DLD1 (cell line): ENCODE data around the gene PAQR4.

Experiments used
- in situ Hi-C: cut with HindIII; loops from 2 replicates; pipeline ENCODE4 v1.10.0; 2017; ENCODE audit warnings: low sequenced_read_pairs

PAQR4 gene

DNA sequence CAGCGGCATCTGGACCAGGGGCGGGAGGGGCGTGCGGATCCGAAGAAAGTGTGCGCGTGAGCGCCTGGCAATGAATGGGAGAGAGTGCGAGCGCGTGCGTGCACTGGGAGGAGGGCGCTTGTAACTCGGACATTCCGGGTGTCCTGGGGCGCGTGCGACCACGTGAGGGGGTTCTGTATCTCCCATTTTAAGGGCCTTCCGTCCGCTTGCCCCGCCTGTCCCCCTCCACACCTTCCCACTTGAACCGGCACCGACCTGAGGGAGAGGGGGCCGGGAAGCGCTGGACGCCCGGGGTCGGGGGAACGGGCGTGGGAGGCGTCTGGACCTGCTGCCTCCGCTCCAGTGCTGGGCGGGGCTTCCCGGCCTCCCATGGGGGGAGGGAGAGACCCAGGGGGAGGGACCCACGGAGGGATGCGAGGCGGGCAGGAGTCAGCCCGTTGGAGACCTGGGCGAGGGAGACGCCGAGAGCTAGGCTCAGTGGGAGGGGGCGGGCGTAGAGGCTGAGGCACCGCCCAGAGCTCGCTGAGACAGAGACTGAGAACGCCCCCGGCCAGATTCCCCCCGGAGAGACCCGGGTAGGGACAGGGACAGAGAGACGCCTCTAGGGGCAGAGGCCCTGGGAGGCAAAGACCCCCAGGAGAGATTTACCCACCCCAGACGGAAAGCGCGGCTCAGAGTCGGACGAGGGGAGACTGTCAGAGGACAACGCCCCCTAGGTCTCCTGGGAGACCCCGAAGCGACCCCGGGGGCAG is 5.2 kb upstream of the PAQR4 start, which contains the start of gene KREMEN2:
Gene KREMEN2, plus strand, starts transcription at position 553 of the 752 bp plus-strand sequence. CDS start 246 bp downstream, outside the sequence.
- in situ Hi-C loops = no loop called here

DNA sequence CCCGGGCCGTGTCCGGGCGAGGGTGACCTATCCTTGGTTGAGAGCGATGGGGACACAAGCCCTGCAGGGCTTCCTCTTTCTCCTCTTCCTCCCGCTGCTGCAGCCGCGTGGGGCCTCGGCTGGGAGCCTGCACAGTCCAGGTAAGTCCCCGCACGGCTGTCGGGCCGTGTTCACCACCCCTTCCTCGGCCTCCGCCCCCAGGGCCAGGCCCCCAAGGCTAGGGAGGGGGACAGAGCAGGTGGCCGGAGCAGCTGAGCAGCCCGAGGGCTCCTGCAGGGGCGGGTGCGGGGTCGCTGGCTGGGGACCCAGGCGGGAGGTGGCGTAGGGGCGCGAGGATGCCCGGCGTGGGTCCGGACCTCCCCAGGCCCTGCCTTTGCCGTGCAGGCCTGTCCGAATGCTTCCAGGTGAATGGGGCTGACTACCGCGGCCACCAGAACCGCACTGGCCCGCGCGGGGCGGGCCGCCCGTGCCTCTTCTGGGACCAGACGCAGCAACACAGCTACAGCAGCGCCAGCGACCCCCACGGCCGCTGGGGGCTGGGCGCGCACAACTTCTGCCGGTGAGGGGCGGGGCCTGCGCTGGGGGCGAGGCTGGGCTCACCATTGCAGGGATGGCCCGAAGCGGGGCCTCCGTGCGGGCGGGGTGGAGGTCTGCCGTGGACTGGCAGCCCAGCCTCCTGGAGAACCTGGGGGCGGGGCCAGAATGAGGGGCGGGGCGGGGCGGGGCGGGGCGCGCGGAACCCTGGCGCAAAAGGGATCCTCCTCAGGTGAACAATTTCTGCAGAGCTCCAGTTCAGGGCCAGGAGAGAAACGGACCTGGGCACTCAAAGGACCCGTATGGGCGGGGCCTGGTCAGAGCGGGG is 4.4 kb upstream of the PAQR4 start:
- in situ Hi-C loops = no loop called here

DNA sequence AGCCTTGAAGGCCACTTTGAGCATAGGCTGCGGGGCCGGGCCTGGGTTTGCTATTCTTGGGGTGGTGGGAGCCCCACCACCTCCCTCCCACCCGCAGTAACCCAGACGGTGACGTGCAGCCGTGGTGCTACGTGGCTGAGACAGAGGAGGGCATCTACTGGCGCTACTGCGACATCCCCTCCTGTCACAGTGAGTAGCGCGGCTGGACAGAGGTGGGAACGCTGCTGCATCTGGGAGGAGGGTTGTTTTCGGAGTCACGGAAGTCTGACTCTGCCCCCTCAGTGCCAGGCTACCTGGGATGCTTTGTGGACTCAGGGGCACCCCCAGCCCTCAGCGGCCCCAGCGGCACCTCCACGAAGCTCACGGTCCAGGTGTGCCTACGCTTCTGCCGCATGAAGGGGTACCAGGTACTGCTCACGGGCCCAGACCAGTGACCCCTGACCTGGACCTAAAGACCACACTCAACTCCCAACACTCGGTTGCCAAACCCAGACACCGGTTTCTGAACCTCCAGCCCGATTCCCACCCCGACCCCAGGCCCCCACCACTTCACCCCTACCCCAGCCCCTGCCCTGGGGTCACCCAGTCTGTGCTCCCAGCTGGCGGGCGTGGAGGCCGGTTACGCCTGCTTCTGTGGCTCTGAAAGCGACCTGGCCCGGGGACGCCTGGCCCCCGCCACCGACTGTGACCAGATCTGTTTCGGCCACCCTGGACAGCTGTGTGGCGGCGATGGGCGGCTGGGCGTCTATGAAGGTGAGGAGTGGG is 2.9 kb upstream of the PAQR4 start:
- in situ Hi-C loops = no loop called here

DNA sequence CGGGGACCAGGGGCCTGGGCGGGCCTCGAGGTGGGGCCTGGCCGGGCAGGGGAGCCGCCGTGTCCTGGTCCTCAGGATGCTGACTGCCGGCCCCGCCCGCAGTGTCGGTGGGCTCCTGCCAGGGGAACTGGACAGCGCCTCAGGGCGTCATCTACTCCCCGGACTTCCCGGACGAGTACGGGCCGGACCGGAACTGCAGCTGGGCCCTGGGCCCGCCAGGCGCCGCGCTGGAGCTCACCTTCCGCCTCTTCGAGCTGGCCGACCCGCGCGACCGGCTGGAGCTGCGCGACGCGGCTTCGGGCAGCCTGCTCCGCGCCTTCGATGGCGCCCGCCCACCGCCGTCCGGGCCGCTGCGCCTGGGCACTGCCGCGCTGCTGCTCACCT is 2.3 kb upstream of the PAQR4 start:
- in situ Hi-C loops = no loop called here

- in situ Hi-C loops = no loop called here
Measured at GRCh38 chr16:2967211-2967631, 1.9 kb upstream of the PAQR4 start.

DNA sequence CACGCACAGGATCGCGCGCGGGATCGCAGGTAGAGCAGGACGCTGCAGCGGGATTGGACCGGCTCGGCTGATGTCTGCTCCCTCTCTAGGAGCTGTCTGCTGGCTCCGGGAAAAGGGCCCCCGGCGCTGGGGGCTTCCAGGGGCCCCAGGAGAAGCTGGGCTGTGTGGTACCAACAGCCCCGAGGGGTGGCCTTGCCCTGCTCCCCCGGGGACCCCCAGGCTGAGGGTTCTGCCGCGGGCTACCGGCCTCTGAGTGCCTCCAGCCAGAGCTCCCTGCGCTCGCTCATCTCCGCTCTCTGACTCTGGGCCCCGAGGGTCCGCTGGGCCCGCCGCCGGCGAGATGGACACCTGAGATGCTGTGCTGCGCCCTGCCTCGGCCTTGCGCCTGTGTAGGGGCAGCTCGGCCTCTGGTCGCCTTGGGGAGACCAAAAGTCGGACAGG is 1.4 kb upstream of the PAQR4 start:
- in situ Hi-C loops = no loop called here

- in situ Hi-C loops = no loop called here
Measured at GRCh38 chr16:2968368-2968737, 795 bp upstream of the PAQR4 start.

DNA sequence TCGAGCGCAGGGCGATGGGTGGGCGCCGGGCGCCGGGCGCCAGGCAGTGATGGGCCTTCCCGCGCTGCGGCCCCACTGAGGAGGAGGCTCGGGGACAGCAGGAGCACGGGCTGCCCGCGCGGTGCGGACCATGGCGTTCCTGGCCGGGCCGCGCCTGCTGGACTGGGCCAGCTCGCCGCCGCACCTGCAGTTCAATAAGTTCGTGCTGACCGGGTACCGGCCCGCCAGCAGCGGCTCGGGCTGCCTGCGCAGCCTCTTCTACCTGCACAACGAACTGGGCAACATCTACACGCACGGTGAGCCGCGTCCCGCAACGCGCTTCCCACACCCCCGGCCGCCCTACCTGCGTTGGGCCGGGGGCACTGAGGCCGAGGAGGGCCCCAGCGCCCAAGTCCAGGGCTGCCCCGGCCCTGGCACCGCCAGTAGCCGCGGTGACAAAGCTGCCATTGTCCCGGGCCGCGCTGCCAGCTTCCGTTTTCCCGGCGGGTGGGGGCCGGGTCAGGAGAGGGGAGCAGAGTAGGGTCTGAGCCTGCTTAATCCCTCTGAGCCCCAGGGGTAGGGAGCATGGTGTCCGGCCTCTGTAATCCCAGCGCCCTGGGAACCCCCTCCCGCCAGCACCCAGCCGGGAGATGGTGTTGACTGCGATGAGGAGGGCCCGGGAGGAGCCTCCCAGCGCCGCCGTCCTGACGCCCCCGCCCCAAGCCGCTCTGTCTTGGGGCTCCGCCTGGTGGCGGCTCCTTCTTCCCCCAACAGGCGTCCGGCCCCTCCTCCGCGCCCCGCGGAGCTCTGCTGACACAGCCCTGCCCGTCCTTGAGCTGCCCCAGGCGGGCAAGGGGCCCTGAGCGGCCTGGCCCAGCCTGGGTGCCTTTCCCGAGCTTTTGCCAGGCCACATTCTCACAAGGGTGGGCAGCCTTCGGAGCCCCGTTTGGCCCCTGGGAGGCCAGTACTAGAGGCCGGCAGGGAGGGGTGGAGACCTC is 685 bp downstream of the PAQR4 start:
- in situ Hi-C loops = no loop called here

- in situ Hi-C loops = no loop called here
Measured at GRCh38 chr16:2970563-2970962, 1.4 kb downstream of the PAQR4 start.

DNA sequence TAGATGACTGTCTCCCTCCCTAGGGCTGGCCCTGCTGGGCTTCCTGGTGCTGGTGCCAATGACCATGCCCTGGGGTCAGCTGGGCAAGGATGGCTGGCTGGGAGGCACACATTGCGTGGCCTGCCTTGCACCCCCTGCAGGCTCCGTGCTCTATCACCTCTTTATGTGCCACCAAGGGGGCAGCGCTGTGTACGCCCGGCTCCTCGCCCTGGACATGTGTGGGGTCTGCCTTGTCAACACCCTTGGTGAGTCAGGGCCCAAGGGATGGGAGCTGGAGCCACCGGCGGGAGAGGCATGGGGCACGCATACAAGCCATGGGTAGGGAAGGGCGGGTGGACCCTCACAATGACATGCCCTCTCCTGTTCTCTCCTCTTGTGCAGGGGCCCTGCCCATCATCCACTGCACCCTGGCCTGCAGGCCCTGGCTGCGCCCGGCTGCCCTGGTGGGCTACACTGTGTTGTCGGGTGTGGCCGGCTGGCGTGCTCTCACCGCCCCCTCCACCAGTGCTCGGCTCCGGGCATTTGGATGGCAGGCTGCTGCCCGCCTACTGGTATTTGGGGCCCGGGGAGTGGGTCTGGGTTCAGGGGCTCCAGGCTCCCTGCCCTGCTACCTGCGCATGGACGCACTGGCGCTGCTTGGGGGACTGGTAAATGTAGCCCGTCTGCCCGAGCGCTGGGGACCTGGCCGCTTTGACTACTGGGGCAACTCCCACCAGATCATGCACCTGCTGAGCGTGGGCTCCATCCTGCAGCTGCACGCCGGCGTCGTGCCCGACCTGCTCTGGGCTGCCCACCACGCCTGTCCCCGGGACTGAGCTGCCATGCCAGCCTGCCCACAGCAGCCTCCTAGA is 2.2 kb downstream of the PAQR4 start:
- in situ Hi-C loops = no loop called here

DNA sequence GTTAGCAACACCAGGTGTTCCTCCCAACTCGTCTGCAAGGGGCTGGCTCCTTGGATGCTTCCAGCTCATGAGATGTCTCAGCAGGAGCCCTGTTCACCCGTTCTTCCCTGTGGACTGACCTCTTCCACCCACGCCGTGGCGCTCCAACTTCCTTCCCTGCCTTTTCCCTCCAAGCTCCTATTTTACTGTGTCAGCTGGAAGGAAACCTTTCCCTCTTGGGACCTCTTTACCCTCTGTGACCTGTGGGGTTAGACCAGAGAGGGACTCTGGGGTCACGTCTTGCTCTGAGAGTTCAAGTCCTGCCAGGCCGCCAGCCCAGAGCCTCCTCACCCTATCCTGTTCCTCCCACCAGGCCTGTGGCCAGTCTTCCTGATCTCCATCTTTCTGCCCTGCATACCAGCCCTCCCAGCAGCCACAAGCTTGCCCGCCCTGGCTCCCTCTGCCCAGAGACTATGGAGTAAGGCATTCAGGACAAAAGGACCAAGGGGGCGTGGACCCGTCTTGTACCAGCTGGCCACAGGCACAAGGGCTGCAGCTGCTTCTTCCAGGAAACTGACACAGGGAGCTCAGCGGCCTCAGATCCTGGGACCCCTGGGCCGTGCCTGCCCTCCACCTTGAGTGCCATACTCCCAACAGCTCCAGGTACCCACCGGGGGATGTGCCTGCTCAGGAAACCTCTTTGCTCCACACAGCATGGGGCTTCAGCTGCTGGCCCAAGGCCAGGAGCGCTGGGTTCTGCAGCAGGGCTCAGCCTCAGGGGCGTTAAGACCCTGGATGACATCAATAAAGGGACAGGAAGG is 3.0 kb downstream of the PAQR4 start:
- in situ Hi-C loops = no loop called here

- in situ Hi-C loops = no loop called here
Measured at GRCh38 chr16:2973093-2973492, 3.9 kb downstream of the PAQR4 start.

DNA sequence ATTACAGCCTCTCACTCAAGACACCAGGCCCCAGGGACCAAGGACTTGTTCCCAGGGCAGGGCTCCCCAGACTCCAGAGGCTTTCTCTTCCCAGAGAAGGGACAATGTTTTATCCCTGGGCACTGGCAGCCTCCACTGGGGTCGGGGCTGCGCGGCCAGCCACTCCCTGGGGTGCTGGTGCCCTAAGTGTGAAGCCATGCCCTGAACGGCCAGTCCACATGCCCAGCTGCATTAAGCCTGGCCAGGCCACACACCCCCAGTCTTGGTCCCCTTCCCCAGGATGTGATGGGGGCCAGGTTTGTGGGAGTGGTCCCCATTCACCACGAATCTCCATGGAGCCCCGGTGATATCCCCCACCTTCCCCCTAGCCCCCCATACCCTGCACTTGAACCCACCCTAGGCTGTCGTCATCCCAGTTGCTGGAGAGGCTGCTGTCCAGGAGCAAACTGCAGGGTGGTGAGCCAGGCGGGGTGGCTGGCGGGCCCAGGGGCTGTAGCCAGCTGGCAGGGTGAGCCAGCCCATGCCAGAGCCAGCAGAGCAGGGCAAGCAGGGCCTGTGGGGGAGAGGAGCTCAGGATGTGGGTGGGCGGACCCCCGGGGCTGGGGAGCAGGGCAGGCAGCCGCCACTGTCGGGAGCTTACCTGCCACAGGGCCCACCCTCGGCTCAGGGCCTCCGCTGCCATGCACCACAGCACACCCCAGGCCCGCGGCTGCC is 4.6 kb downstream of the PAQR4 start:
- in situ Hi-C loops = no loop called here

DNA sequence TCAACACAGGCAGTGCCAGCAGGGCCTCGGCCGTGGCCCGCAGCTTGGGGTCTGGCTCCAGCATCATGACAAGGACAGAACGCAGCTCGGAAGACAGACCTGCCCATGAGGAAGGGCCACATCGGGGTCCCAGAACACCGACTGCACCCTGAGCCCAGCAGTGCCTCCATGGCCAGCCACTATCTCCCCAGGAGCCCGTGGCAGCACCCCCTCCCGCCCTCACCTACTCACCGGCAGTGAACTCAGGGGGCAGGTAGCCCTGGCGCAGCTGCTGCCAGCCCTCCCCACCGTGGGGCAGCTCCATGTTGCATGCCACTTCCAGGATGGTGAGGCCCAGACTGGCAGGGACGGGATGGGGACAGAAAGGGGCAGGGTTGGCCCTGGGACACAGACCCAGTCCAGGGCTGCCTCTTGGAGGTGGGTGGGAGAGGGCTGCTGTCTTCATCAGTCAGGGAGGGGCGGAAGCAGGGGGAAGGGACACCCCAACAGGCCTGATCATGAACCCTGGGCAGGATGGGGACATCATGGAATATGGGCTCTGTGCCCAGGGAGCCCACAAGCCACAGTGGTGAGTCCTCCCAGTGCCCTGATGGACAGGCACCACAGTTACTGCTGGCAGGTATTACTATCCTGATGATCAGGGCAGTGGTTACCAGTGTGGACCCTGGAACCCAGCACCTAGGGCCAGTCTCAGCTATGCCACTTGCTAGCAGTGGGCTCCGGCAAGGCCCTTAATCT is 5.3 kb downstream of the PAQR4 start:
- in situ Hi-C loops = no loop called here

GRCh38 chr16:2975161-2975795 is 6.1 kb downstream of the PAQR4 start:
- in situ Hi-C loops = no loop called here

DNA sequence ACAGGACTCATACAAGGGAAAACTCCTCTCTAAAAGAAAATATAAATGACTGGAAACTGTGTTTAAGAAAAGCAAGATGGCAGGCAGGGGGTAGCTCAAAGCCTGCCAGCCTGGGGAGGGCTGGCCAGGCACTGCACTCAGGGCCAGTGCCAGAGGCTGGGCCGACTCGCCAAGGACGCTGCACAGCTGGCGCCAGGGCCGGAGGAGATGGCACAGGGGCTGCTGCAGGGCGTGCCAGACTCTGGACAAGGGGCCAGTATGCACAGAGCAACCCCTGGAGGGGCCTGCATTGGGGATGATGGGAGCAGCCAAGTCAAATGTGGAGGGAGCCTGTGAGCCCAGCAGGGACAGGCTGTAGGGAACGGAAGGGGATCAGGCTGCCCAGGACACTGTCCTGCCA is 7.1 kb downstream of the PAQR4 start:
- in situ Hi-C loops = no loop called here

DNA sequence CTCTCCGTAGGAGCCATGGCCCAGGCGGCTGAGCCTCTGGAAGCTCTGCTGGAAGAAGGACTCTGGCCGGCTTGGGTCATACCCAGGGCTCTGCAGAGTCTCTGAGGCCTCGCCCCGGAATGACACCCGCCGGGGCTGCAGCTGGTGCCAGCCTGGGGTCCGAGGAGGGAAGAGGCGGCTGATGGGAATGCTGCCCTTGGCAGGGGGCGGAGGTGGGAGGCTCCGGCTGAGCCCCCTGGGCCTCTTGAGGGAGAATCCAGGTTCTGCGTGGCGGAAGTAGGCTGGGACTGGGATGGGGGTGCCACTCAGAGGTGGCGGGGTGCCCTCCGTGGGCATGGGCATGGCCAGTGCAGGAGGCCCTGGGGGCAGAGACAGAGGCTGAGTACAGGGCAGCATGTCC is 7.5 kb downstream of the PAQR4 start:
- in situ Hi-C loops = no loop called here
